CD14-positive monocyte (primary cell): Measurements from ENCODE around the gene ING4. TPM values are rescaled to one million over a fixed set of nuclear protein-coding genes. Genes with fewer than 3 reads are reported as not detected.

ENCODE experiments used
- DNase-seq, 3 donors: peaks; one replicate each; pipeline ENCODE4 v3.0.0-alpha.2; 2011 to 2022
- H2AFZ ChIP-seq: 2 replicates; pipeline ENCODE4 v1.6.0; 2012; ENCODE audit warnings: mild to moderate bottlenecking, low read depth, low read length, inconsistent platforms; ENCODE audit not compliant: insufficient read depth, poor library complexity, severe bottlenecking
- H3K27ac ChIP-seq, 2 donors: 1 replicate in 1 of 2; 2 replicates in 1 of 2; pipeline ENCODE4 v1.5.1; 2012 to 2013; ENCODE audit warnings: low read length in 2 of 2, control low read depth in 1 of 2, inconsistent platforms in 1 of 2, low read depth in 1 of 2, mild to moderate bottlenecking in 1 of 2
- H3K27me3 ChIP-seq, 2 donors: one replicate each; pipeline versions ENCODE4 v1.6.0 to v1.6.1; 2011 to 2013; ENCODE audit warnings: low read length in 2 of 2; ENCODE audit not compliant: control insufficient read depth in 2 of 2, insufficient read depth in 2 of 2
- H3K36me3 ChIP-seq, 2 donors: replicated peaks in 1 of 2; 1 replicate in 1 of 2; 2 replicates in 1 of 2; pipeline versions ENCODE4 v1.5.1 to v1.6.1; 2012 to 2013; ENCODE audit warnings: low read length in 2 of 2, control low read depth in 1 of 2, inconsistent platforms in 1 of 2, mild to moderate bottlenecking in 1 of 2; ENCODE audit not compliant: insufficient read depth in 2 of 2, control insufficient read depth in 1 of 2
- H3K4me1 ChIP-seq, 2 donors: 1 replicate in 1 of 2; 2 replicates in 1 of 2; pipeline versions ENCODE4 v1.5.1 to v1.6.1; 2012 to 2013; ENCODE audit warnings: low read length in 2 of 2, control low read depth in 1 of 2, inconsistent platforms in 1 of 2, mild to moderate bottlenecking in 1 of 2, moderate library complexity in 1 of 2; ENCODE audit not compliant: insufficient read depth in 2 of 2, control insufficient read depth in 1 of 2
- H3K4me2 ChIP-seq: replicated peaks from 2 replicates; pipeline ENCODE3; 2012; ENCODE audit warnings: low read length, moderate library complexity, mild to moderate bottlenecking; ENCODE audit not compliant: poor library complexity, severe bottlenecking; ENCODE audit errors: extremely low read depth
- H3K4me3 ChIP-seq, 3 experiments: fragments of 200-600 bp in 1 of 3; sonication (generic) in 1 of 3; replicated peaks in 1 of 3; 1 replicate in 2 of 3; 2 replicates in 1 of 3; pipeline ENCODE4 v1.5.1; 2011 to 2013; ENCODE audit warnings: low read length in 3 of 3, mild to moderate bottlenecking in 3 of 3, control low read depth in 2 of 3, low read depth in 2 of 3, inconsistent platforms in 1 of 3, moderate library complexity in 1 of 3
- H3K79me2 ChIP-seq: 2 replicates; pipeline ENCODE4 v1.6.0; 2012; ENCODE audit warnings: mild to moderate bottlenecking, control low read depth, inconsistent platforms, low read length, moderate library complexity; ENCODE audit not compliant: insufficient read depth
- H3K9ac ChIP-seq: 2 replicates; pipeline ENCODE4 v1.6.0; 2017; ENCODE audit warnings: low read length, mild to moderate bottlenecking; ENCODE audit not compliant: insufficient read depth, poor library complexity, severe bottlenecking
- H3K9me3 ChIP-seq, 2 donors: replicated peaks in 1 of 2; 1 replicate in 1 of 2; 2 replicates in 1 of 2; pipeline versions ENCODE4 v1.5.1 to v1.6.1; 2012 to 2013; ENCODE audit warnings: low read length in 2 of 2, control low read depth in 1 of 2; ENCODE audit not compliant: control insufficient read depth in 1 of 2, insufficient read depth in 1 of 2
- H4K20me1 ChIP-seq: 2 replicates; pipeline ENCODE4 v1.6.0; 2012; ENCODE audit warnings: mild to moderate bottlenecking, low read length, control low read depth, moderate library complexity; ENCODE audit not compliant: insufficient read depth
- H3K27ac Mint-ChIP-seq, 7 donors: one replicate each; pipeline ENCODE4 v1.8.0; 2020; ENCODE audit warnings: mild to moderate bottlenecking in 7 of 7, mixed read lengths in 7 of 7, moderate library complexity in 6 of 7, inconsistent platforms in 2 of 7
- H3K27me3 Mint-ChIP-seq, 3 donors: one replicate each; pipeline ENCODE4 v1.8.0; 2021 to 2022; ENCODE audit warnings: low read depth in 3 of 3, mild to moderate bottlenecking in 3 of 3, mixed read lengths in 3 of 3, moderate library complexity in 3 of 3, inconsistent platforms in 1 of 3
- H3K36me3 Mint-ChIP-seq, 2 donors: one replicate each; pipeline ENCODE4 v1.8.0; 2020; ENCODE audit warnings: mixed read lengths in 2 of 2, inconsistent platforms in 1 of 2, mild to moderate bottlenecking in 1 of 2
- H3K4me1 Mint-ChIP-seq: one replicate; pipeline ENCODE4 v1.8.0; 2020; ENCODE audit warnings: mild to moderate bottlenecking, mixed read lengths
- H3K4me3 Mint-ChIP-seq, 2 donors: one replicate each; pipeline ENCODE4 v1.8.0; 2020; ENCODE audit warnings: mild to moderate bottlenecking in 2 of 2, mixed read lengths in 2 of 2, moderate library complexity in 1 of 2
- H3K9me3 Mint-ChIP-seq, 7 donors: one replicate each; pipeline ENCODE4 v1.8.0; 2020 to 2022; ENCODE audit warnings: mixed read lengths in 7 of 7, mild to moderate bottlenecking in 6 of 7, moderate library complexity in 6 of 7, inconsistent platforms in 2 of 7
- WGBS: methylation state at CpG from one replicate; pipeline ENCODE4 v1.1.5; 2013; ENCODE audit warnings: missing lambda C conversion rate; ENCODE audit not compliant: insufficient coverage; 5-methylcytosine and 5-hydroxymethylcytosine counted together
- intact Hi-C, 2 donors: fragments of 100-400 bp; cut with micrococcal nuclease; formaldehyde crosslinking; loops; one replicate each; pipeline versions ENCODE4 v1.15.0 to v1.15.1; 2023
- polyA plus RNA-seq, 3 donors: library from polyadenylated mRNA; depleted of rRNA in 1 of 3; unstranded in 2 of 3; stranded (reverse) in 1 of 3; fragments of 300-500 nt in 2 of 3; fragments of >200 nt in 1 of 3; fragmentation: Illumina TruSeq in 2 of 3; gene quantifications; 1 replicate in 2 of 3; 2 replicates in 1 of 3; pipeline ENCODE4 v1.2.3, GENCODE V29; 2012 to 2021
- TF ChIP-seq, protein P1 (sequence below): fragments of 200-600 bp; IDR thresholded peaks from one replicate; pipeline ENCODE4 v1.8.0; 2022; ENCODE audit warnings: antibody characterized with exemption, mild to moderate bottlenecking

The ING4 gene
- polyA plus RNA-seq, 3 donors, result 62.2 to 67.1 (median 64.0) TPM

DNA sequence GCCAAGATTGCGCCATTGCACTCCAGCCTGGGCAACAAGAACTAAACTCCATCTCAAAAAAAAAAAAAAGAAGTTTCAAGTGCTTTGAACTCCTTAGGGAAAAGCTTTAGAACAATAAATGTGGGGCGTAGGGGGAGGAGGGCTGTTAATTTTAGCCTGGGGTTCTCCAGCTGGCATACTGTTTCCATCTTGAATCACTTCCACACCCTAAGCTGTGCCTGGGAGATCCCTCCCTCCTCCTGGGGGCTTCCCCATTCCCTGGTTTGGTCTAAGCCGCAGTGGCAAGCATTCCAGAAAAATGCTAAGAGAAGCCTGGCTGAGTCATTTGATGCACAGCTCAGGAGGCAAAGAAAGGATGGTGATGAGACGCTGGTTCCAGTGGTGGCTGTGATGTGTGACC, 28.6 kb upstream of the ING4 start:
- H3K4me2 ChIP-seq, result no peak overlapping the region
- WGBS, result 86% methylated on average over 2 of the region's 4 CpGs
- H3K4me3 Mint-ChIP-seq, result no peak overlapping the region
- H3K9ac ChIP-seq, result no peak overlapping the region
- no peak for DNase-seq
- H2AFZ ChIP-seq, result no peak overlapping the region
- no peak overlapping the region for H3K4me3 ChIP-seq
- intact Hi-C loops, result loop anchor here in 1 of 2 donors (10.0 kb wide), 1 partner anchor 47 kb away; the partner anchor contains the start of gene ACRBP
- peaks cover 7 to 16% (median 11%) of the 10 kb centered on the region in 3 donors for H3K27me3 Mint-ChIP-seq
- peaks cover 52% of the 10 kb centered on the region for H3K4me1 Mint-ChIP-seq
- peaks cover 36 to 41% of the 10 kb centered on the region in 2 donors for H3K4me1 ChIP-seq
- H3K27me3 ChIP-seq, result no peaks in the 10 kb centered on the region
- peaks cover 44% of the 10 kb centered on the region for H3K79me2 ChIP-seq
- H3K27ac Mint-ChIP-seq, result no peak overlapping the region
- no peaks in the 10 kb centered on the region for H3K9me3 ChIP-seq
- no peaks in the 10 kb centered on the region for H3K9me3 Mint-ChIP-seq
- no peaks in the 10 kb centered on the region for H4K20me1 ChIP-seq
- H3K36me3 ChIP-seq, result peaks cover 0 to 3% of the 10 kb centered on the region in 2 donors
- peaks cover 7 to 14% of the 10 kb centered on the region in 2 donors for H3K36me3 Mint-ChIP-seq
- H3K27ac ChIP-seq, result no peak overlapping the region
- TF ChIP-seq, protein P1, sequence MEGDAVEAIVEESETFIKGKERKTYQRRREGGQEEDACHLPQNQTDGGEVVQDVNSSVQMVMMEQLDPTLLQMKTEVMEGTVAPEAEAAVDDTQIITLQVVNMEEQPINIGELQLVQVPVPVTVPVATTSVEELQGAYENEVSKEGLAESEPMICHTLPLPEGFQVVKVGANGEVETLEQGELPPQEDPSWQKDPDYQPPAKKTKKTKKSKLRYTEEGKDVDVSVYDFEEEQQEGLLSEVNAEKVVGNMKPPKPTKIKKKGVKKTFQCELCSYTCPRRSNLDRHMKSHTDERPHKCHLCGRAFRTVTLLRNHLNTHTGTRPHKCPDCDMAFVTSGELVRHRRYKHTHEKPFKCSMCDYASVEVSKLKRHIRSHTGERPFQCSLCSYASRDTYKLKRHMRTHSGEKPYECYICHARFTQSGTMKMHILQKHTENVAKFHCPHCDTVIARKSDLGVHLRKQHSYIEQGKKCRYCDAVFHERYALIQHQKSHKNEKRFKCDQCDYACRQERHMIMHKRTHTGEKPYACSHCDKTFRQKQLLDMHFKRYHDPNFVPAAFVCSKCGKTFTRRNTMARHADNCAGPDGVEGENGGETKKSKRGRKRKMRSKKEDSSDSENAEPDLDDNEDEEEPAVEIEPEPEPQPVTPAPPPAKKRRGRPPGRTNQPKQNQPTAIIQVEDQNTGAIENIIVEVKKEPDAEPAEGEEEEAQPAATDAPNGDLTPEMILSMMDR, result no peak

DNA sequence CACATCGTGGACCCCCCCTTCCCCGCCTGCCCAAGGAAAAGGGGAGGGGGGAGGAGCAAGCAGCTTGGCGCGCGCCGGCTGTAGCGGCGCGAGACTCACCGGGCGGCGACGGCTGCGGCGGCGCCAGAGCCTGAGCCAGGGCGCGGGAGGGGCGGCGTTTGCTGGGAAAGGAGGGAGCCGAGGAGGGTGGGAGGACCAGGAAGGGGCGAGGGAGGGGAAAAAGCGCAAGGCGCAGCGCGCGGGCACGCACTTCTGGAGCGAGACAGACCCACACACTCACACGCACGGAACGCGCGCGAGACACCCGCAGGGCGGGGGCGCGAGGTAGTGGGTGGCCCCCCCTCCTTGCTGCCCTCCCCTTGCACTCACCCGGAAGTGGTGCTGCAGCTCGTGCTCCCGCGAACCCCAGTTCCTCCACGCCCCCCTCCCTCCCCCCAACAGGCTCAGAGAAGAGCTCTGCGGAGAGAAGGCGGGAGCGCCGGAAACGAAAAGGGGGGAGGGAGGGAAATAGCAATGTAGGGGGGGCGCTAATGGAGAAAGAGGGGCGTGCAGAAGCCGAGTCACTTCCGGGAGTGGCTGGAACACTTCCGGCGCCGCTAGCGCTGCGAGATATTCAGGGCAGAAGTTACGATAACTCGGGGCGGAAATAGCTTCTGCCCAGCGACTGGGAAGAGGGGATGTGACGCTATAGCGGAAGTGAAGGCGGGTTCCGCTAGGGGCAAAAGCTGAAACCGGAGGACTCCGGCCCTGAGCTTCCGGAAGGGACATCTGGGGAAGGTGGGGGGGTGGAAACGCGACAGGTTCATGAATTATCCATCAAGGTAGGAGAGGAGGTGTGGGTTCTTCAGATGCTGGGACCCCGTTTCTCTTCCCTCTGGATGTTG, 26.3 kb upstream of the ING4 start, which contains the start of gene ZNF384:
Gene ZNF384 (minus strand): TSS at position 377 of the 884 bp plus-strand sequence. CDS start 9,855 bp downstream, outside the sequence.
- Histone ChIP-seq H3K27me3 (no peaks in the 10 kb centered on the region), H3K9me3 (no peaks in the 10 kb centered on the region), H3K4me1 (peaks cover 36 to 41% of the 10 kb centered on the region in 2 donors), H3K79me2 (peaks cover 66% of the 10 kb centered on the region), H3K36me3 (peaks cover 6 to 18% of the 10 kb centered on the region in 2 donors), H3K27ac (peak within 1 kb of the TSS; percentile 84 to 95), H3K4me3 (peak within 1 kb of the TSS; percentile 69 to 95 (median 82)), H3K4me2 (peak within 1 kb of the TSS; percentile 83), H4K20me1 (peaks cover 21% of the 10 kb centered on the region), H3K9ac (peak within 1 kb of the TSS; percentile 95), H2AFZ (peak within 1 kb of the TSS; percentile 80)
- Mint-ChIP-seq H3K36me3 (peaks cover 26 to 28% of the 10 kb centered on the region in 2 donors), H3K9me3 (no peaks in the 10 kb centered on the region), H3K27ac (peak within 1 kb of the TSS; percentile 93 to 98 (median 96)), H3K27me3 (peaks cover 3 to 6% (median 3%) of the 10 kb centered on the region in 3 donors), H3K4me1 (peaks cover 62% of the 10 kb centered on the region), H3K4me3 (peak within 1 kb of the TSS; percentile 87 to 93)
- intact Hi-C loops, result loop anchor here (1.0 to 10.0 kb wide), 3 partner anchors 26 to 124 kb away; partner anchors contain the start of genes ING4 (in 2 of the 2) and NOP2 (in 1 of the 2)
- TF ChIP-seq, protein P1, result no peak
- 0% methylated on average over 49 of the region's 72 CpGs for WGBS
- peak; percentile 99 to 100 (median 99) for DNase-seq
